IMR-90 (cell line): ENCODE results near the gene VIPR2. TPM values are rescaled to one million over a fixed set of nuclear protein-coding genes. Genes with fewer than 3 reads are reported as not detected.

Experiments
- ATAC-seq: fragments of 200-7000 bp; cut with Tn5 transposase; 2 replicates; pipeline ENCODE4 v1.9.1; 2020; ENCODE audit warnings: low read depth, mild to moderate bottlenecking, moderate library complexity
- BruUV-seq: library from RNA; stranded (reverse); fragments of 400-500 nt; replicated peaks from 2 replicates; lab custom pipeline; 2021; lab: Mats Ljungman, UMichigan
- CTCF ChIA-PET: fragments of 300-600 bp; formaldehyde crosslinking; extraction: SDS; loops from one replicate; lab custom pipeline; 2021; ENCODE audit warnings: antibody characterized with exemption; lab: Yijun Ruan, JAX
- POLR2A ChIA-PET: fragments of 300-600 bp; sonication (Branson Sonifier 250); formaldehyde crosslinking; loops from one replicate; lab custom pipeline; 2022; ENCODE audit warnings: antibody characterized with exemption; ENCODE audit not compliant: unreplicated experiment; lab: Charles Lee
- DNase-seq: peaks from one replicate; pipeline ENCODE4 v3.0.0; 2013
- H2AFZ ChIP-seq: replicated peaks from 2 replicates; pipeline ENCODE3; 2013; ENCODE audit warnings: low read length, mild to moderate bottlenecking; ENCODE audit not compliant: poor library complexity
- H2AK5ac ChIP-seq: 2 replicates; pipeline ENCODE4 v1.6.1; 2013; ENCODE audit warnings: low read depth, low read length, inconsistent platforms
- H2AK9ac ChIP-seq: replicated peaks from 2 replicates; pipeline ENCODE3; 2013; ENCODE audit warnings: mild to moderate bottlenecking, low read depth, low read length, moderate library complexity; ENCODE audit not compliant: poor library complexity
- H2BK120ac ChIP-seq: 2 replicates; pipeline ENCODE4 v1.6.1; 2013; ENCODE audit warnings: low read depth, low read length, inconsistent platforms
- H2BK15ac ChIP-seq: 3 replicates; pipeline ENCODE4 v1.6.1; 2013; ENCODE audit warnings: low read depth, low read length, inconsistent platforms
- H2BK20ac ChIP-seq: 2 replicates; pipeline ENCODE4 v1.6.1; 2013; ENCODE audit warnings: low read depth, mild to moderate bottlenecking, inconsistent platforms, low read length, moderate library complexity
- H2BK5ac ChIP-seq: 2 replicates; pipeline ENCODE4 v1.6.1; 2013; ENCODE audit warnings: mild to moderate bottlenecking, low read depth, low read length, inconsistent platforms; ENCODE audit not compliant: poor library complexity, severe bottlenecking
- H3K14ac ChIP-seq: replicated peaks from 2 replicates; pipeline ENCODE4 v1.6.1; 2013; ENCODE audit warnings: low read depth, low read length, inconsistent platforms
- H3K18ac ChIP-seq: 2 replicates; pipeline ENCODE4 v1.6.1; 2013; ENCODE audit warnings: low read depth, low read length, control low read depth
- H3K23ac ChIP-seq: 2 replicates; pipeline ENCODE4 v1.6.1; 2013; ENCODE audit warnings: low read depth, low read length, inconsistent platforms
- H3K27ac ChIP-seq: 2 replicates; pipeline ENCODE4 v1.5.1; 2013; ENCODE audit warnings: mild to moderate bottlenecking, control low read depth, low read length; ENCODE audit not compliant: insufficient read depth
- H3K27me3 ChIP-seq: 2 replicates; pipeline ENCODE4 v1.6.1; 2013; ENCODE audit warnings: low read length; ENCODE audit not compliant: control insufficient read depth, insufficient read depth
- H3K36me3 ChIP-seq: 2 replicates; pipeline ENCODE4 v1.6.1; 2013; ENCODE audit warnings: low read length, mixed read lengths; ENCODE audit not compliant: control insufficient read depth, insufficient read depth
- H3K4ac ChIP-seq: 2 replicates; pipeline ENCODE4 v1.6.1; 2013; ENCODE audit warnings: low read depth, low read length, inconsistent platforms
- H3K4me1 ChIP-seq: 2 replicates; pipeline ENCODE4 v1.6.1; 2013; ENCODE audit warnings: low read length, mixed read lengths; ENCODE audit not compliant: control insufficient read depth, insufficient read depth
- H3K4me2 ChIP-seq: 2 replicates; pipeline ENCODE4 v1.6.1; 2013; ENCODE audit warnings: low read depth, mild to moderate bottlenecking, control low read depth, low read length, moderate library complexity
- H3K4me3 ChIP-seq: 2 replicates; pipeline ENCODE4 v1.5.1; 2013; ENCODE audit warnings: low read depth, mild to moderate bottlenecking, control low read depth, low read length, moderate library complexity; ENCODE audit not compliant: insufficient read depth
- H3K56ac ChIP-seq: 2 replicates; pipeline ENCODE4 v1.6.1; 2013; ENCODE audit warnings: low read length, inconsistent platforms; ENCODE audit not compliant: insufficient read depth; ENCODE audit errors: extremely low read depth
- H3K79me1 ChIP-seq, 2 experiments: 2 replicates each; pipeline ENCODE4 v1.6.1; 2013; ENCODE audit warnings: low read length in 2 of 2, inconsistent platforms in 1 of 2, low read depth in 1 of 2
- H3K9ac ChIP-seq: 2 replicates; pipeline ENCODE4 v1.6.1; 2013; ENCODE audit warnings: low read depth, low read length, control low read depth
- H3K9me1 ChIP-seq: 2 replicates; pipeline ENCODE4 v1.6.1; 2013; ENCODE audit warnings: low read length, inconsistent platforms; ENCODE audit not compliant: insufficient read depth
- H3K9me3 ChIP-seq: 2 replicates; pipeline ENCODE4 v1.6.1; 2013; ENCODE audit warnings: low read length; ENCODE audit not compliant: control insufficient read depth, insufficient read depth
- H4K20me1 ChIP-seq: 2 replicates; pipeline ENCODE4 v1.6.1; 2013; ENCODE audit warnings: low read length, inconsistent platforms; ENCODE audit not compliant: insufficient read depth
- H4K5ac ChIP-seq: 2 replicates; pipeline ENCODE4 v1.6.1; 2013; ENCODE audit warnings: mild to moderate bottlenecking, low read depth, low read length, control low read depth
- H4K8ac ChIP-seq, 2 experiments: 2 replicates each; pipeline ENCODE4 v1.6.1; 2013; ENCODE audit warnings: low read depth in 2 of 2, low read length in 2 of 2, control low read depth in 1 of 2, inconsistent platforms in 1 of 2
- H4K91ac ChIP-seq: 2 replicates; pipeline ENCODE4 v1.6.1; 2013; ENCODE audit warnings: low read depth, low read length, inconsistent platforms; ENCODE audit not compliant: insufficient read depth
- CHD1 ChIP-seq: IDR thresholded peaks from 2 replicates; pipeline ENCODE4 v1.6.1; 2012; ENCODE audit warnings: low read depth, low read length, improper control_type of control experiment
- RAD21 ChIP-seq: IDR thresholded peaks from 2 replicates; pipeline ENCODE4 v1.6.1; 2012; ENCODE audit warnings: low read length, improper control_type of control experiment
- RCOR1 ChIP-seq: IDR thresholded peaks from 2 replicates; pipeline ENCODE4 v1.6.1; 2012; ENCODE audit warnings: mild to moderate bottlenecking, low read length, improper control_type of control experiment; ENCODE audit not compliant: insufficient replicate concordance
- RFX5 ChIP-seq: IDR thresholded peaks from 2 replicates; pipeline ENCODE4 v1.8.0; 2012; ENCODE audit warnings: low read depth, mild to moderate bottlenecking, low read length, moderate library complexity
- WGBS, 2 experiments: methylation state at CpG; one replicate each; pipeline versions ENCODE4 v1.1.5 to v1.1.7; 2013; ENCODE audit warnings: missing lambda C conversion rate in 2 of 2; ENCODE audit not compliant: insufficient read length in 1 of 2; ENCODE audit errors: extremely low coverage in 2 of 2; 5-methylcytosine and 5-hydroxymethylcytosine counted together
- dilution Hi-C: fragments of 300-500 bp; cut with HindIII; formaldehyde crosslinking; loops from one replicate; pipeline ENCODE4 v1.14.3; 2018; ENCODE audit warnings: low sequenced_read_pairs; ENCODE audit not compliant: unreplicated experiment
- in situ Hi-C: fragments of 300-500 bp; cut with MboI; formaldehyde crosslinking; loops from 3 replicates; pipeline ENCODE4 v1.14.3; 2019; ENCODE audit warnings: low sequenced_read_pairs, inconsistent platforms, mixed read lengths
- intact Hi-C: fragments of 100-400 bp; cut with micrococcal nuclease; formaldehyde crosslinking; loops from 2 replicates; pipeline ENCODE4 v1.10.0; 2022
- polyA plus RNA-seq, 3 experiments: library from polyadenylated mRNA; depleted of rRNA; stranded (reverse); fragments of >200 nt; gene quantifications; 2 replicates each; pipeline ENCODE4 v1.2.3, GENCODE V29; 2012; ENCODE audit warnings: low replicate concordance in 1 of 3
- total RNA-seq: library from RNA; depleted of rRNA; stranded (reverse); fragments of >200 nt; gene quantifications from 2 replicates; pipeline ENCODE4 v1.2.3, GENCODE V29; 2012

Gene VIPR2
- total and polyA plus RNA-seq, 2 of the 4 experiments (the other 2 are of a cell fraction): not detected

DNA sequence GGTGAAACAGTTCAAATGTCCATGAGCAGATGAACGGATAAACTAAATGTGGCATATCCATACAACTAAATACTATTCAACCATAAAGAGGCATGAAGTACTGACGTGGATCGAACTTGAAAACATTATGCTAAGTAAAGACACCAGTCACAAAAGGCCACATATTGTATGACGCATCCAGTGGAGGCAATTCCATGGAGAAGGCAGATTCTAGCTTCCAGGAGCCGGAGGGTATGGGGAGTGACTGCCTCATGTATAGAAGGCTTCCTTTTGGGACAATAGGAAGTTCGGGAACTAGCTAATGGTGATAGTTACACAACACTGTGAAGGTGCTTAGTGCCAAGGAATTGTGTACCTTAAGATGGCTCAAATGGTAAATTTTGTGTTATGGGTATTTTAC lies 98.4 kb downstream of the VIPR2 start:
- no CpG with 5 or more reads among the region's 6 CpGs for WGBS, 2 experiments

More for the DNA sequence above, 98.4 kb downstream of the VIPR2 start:
- Histone ChIP-seq H4K20me1 (no peaks in the 10 kb centered on the region), H2BK5ac (no peak overlapping the region), H2AFZ (no peak overlapping the region), H3K36me3 (no peaks in the 10 kb centered on the region), H3K18ac (no peak overlapping the region), H3K79me1 (no peaks in the 10 kb centered on the region), H2BK15ac (no peak overlapping the region), H3K23ac (no peak overlapping the region), H2BK120ac (no peak overlapping the region), H3K9me1 (no peaks in the 10 kb centered on the region), H3K4me1 (no peaks in the 10 kb centered on the region), H3K9ac (no peak overlapping the region), H3K4me2 (no peak overlapping the region), H2AK9ac (no peak overlapping the region), H4K91ac (no peak overlapping the region), H4K5ac (no peak overlapping the region), H3K4me3 (no peak overlapping the region), H3K27me3 (no peaks in the 10 kb centered on the region), H3K56ac (no peak overlapping the region), H4K8ac (no peak overlapping the region), H2BK20ac (no peak overlapping the region), H2AK5ac (no peak overlapping the region), H3K14ac (no peak overlapping the region), H3K9me3 (peaks cover 14% of the 10 kb centered on the region), H3K4ac (no peak overlapping the region), H3K27ac (no peak overlapping the region)
- no peak for ATAC-seq
- dilution Hi-C loops (no loop called here), intact Hi-C loops (no loop called here), in situ Hi-C loops (no loop called here)
- ChIA-PET CTCF (no interaction called here), POLR2A (no interaction called here)
- no TSS peak for BruUV-seq
- DNase-seq: no peak
- no peak for TF ChIP-seq RCOR1
- TF ChIP-seq RAD21: no peak
- no peak for TF ChIP-seq RFX5
- no peak for TF ChIP-seq CHD1
